NB4 (cell line): Measurements from ENCODE around the gene EDDM3A.
A peak's percentile ranks its signal among the peaks of the same experiment; 100 is the strongest.
"Not testable (repeated sequence)": the region's sequence is repeated elsewhere in the genome, so short reads cannot be mapped to it uniquely, and the experiment has no call there.

ENCODE experiments used
- DNase-seq: peaks from one replicate; pipeline ENCODE4 v3.0.0; 2010; ENCODE audit warnings: low read depth
- H3K4me3 ChIP-seq: one replicate; pipeline ENCODE4 v1.5.1; 2011; ENCODE audit warnings: mild to moderate bottlenecking, low read depth, low read length, moderate library complexity
- MYC ChIP-seq: IDR thresholded peaks from 2 replicates; pipeline ENCODE4 v1.6.1; 2011; ENCODE audit warnings: low read depth, low read length
- POLR2A ChIP-seq: IDR thresholded peaks from 2 replicates; pipeline ENCODE4 v1.6.1; 2011; ENCODE audit warnings: mild to moderate bottlenecking; ENCODE audit not compliant: insufficient read length; ENCODE audit errors: extremely low read depth
- TF ChIP-seq, protein P1 (sequence below): IDR thresholded peaks from one replicate; pipeline ENCODE4 v1.5.1; 2012; ENCODE audit warnings: low read depth, low read length
- TF ChIP-seq, protein P2 (sequence below): IDR thresholded peaks from 2 replicates; pipeline ENCODE4 v1.6.1; 2011; ENCODE audit warnings: low read depth, low read length

The EDDM3A gene

DNA sequence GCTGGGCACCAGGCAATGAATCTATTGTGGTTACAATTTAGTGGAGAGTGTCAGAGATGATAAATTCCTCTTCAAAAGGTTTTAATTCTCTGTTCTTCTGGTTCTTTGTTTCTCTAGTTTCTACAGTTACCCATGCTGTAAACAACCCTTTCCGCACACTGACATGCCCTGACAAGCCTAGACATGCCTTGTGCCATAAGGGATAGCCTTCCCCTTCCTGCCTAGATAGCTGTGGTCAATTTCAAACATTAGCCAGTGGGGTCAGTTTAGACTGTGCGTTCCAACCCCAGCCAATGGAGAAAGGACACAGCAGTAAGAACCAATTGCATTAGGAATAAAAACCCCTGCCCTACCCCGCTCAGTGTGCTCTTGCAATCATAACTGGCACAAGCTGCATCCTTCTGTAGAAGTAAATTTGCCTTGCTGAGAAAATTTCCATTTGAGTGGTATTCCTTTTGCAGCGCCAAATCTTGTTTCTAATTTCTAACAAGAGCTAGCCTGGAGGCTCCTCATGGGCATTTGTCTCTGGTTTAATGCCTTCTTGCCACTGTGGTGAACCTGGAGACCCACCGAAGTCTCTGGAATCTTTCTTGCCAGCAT lies 6.4 kb downstream of the EDDM3A start:
- TF ChIP-seq, protein P1, sequence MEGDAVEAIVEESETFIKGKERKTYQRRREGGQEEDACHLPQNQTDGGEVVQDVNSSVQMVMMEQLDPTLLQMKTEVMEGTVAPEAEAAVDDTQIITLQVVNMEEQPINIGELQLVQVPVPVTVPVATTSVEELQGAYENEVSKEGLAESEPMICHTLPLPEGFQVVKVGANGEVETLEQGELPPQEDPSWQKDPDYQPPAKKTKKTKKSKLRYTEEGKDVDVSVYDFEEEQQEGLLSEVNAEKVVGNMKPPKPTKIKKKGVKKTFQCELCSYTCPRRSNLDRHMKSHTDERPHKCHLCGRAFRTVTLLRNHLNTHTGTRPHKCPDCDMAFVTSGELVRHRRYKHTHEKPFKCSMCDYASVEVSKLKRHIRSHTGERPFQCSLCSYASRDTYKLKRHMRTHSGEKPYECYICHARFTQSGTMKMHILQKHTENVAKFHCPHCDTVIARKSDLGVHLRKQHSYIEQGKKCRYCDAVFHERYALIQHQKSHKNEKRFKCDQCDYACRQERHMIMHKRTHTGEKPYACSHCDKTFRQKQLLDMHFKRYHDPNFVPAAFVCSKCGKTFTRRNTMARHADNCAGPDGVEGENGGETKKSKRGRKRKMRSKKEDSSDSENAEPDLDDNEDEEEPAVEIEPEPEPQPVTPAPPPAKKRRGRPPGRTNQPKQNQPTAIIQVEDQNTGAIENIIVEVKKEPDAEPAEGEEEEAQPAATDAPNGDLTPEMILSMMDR = no peak
- TF ChIP-seq, protein P2, sequence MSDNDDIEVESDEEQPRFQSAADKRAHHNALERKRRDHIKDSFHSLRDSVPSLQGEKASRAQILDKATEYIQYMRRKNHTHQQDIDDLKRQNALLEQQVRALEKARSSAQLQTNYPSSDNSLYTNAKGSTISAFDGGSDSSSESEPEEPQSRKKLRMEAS = no peak
- TF ChIP-seq MYC (no peak), POLR2A (no peak)
- no peak for DNase-seq

DNA sequence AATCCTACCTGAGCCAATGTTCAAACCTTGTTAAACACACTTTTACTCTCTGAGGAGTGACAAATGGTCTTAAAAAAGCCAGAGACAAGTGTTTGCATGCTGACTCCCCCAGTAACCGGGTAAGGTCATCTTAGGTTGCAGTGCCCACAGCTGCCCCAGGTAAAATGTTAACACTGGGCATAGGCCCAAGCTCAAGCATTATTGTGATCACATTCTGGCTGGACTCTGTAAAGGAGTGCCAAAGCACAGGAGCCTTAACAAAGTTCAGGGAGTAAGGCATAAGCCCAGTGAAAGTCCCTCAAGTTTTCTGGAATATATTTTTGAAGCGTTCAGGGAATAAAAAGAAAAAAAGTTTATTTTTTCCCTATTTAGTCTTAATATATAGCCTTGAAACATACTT lies 8.6 kb downstream of the EDDM3A start:
- TF ChIP-seq POLR2A = no peak
- DNase-seq = no peak
- no peak overlapping the region for H3K4me3 ChIP-seq

More for the DNA sequence above, 6.4 kb downstream of the EDDM3A start:
- H3K4me3 ChIP-seq = no peak overlapping the region

DNA sequence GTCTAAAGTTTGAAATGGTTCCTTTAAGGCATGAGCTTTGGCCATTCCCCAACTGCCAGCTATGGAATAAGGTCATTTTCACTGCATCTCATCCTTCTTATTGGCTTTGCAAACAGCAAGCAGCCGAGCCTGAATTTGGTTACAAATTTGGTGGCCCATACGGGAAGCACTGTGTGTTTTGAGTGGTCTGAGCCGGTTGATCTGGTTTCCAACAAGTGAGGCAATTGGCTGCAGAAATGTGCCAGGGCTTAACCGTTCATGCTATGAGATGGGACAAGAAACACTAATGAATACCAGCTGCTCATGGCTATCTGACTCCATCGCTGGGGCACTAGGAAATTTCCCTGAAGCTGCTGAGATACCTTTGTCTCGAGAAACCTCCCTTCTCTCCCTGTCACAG lies 9.3 kb downstream of the EDDM3A start:
- TF ChIP-seq, protein P1 = no peak
- no peak for TF ChIP-seq POLR2A
- TF ChIP-seq MYC = no peak
- TF ChIP-seq, protein P2 = no peak
- no peak overlapping the region for H3K4me3 ChIP-seq
- no peak for DNase-seq

DNA sequence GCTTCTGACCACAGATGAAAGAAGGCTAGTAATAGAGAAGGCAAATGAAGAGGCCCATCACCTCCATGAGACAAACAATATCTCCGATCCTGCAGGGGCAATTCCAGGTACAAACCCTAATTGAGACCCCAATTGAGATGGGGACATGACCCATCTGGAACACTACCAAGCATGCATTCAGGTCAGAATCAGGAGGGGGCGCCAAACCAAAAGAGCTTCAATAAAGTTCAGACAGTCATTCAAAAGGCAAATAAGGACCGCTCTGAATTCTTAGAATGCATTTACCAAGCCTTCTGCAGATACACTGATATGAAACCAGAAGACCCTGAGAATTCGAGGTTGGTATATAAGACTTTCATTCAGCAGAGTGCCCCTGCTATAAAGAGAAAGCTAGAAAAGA lies 12.3 kb downstream of the EDDM3A start:
- TF ChIP-seq, protein P1 = peak; percentile 52
- TF ChIP-seq POLR2A = no peak
- peak; percentile 35 for DNase-seq
- H3K4me3 ChIP-seq = no peak overlapping the region

DNA sequence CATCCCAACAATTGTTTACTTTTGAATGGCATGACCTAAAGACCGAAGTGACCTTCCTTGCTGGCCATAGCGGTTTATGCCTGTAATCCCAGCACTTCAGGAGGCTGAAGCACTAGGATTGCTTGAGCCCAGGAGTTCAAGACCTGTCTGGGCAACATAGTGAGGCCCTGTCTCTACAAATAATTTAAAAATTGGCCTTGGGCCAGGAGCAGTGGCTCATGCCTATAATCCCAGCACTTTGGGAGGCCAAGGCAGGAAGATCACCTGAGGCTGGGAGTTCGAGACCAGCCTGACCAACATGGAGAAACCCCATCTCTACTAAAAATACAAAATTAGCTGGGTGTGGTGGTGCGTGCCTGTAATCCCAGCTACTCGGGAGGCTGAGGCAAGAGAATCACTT lies 13.8 kb downstream of the EDDM3A start:
- H3K4me3 ChIP-seq, DNase-seq: not testable (repeated sequence)

DNA sequence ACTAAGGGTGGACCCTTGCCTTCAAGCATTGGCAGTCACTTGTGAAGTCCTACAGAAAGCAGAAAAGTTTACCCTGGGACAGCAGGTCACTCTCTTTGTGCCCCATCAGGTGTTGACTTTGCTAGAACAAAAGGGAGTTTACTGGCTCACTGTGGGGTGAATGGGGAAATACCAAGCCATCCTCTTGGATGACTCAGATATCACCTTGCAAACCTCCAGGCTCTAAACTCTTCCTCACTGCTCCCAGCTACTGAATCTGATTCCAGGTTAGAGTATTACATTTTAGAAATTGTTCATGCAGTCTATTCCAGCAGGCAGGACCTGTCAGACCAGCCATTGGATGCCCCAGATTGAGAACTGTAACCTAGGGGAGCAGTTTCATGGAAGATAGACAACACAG lies 15.3 kb downstream of the EDDM3A start:
- no peak for TF ChIP-seq MYC
- no peak for TF ChIP-seq POLR2A
- TF ChIP-seq, protein P1 = no peak
- TF ChIP-seq, protein P2 = no peak
- no peak for DNase-seq
- H3K4me3 ChIP-seq = no peak overlapping the region

DNA sequence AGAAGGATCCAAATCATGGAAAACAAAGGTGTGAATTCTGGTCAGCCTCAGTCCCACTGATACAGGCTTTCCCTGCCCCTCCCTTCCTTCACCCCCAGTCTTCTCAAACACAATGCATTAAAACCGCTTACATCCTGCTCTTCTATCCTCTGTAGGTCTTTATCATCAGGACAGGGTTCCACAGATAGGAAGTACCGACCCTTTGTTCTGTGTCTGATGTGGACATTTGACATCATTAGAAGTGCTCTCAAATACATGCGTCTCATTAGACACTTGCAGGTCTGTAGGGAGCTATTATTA lies 22.9 kb downstream of the EDDM3A start:
- no peak overlapping the region for H3K4me3 ChIP-seq
- TF ChIP-seq MYC (no peak), POLR2A (no peak)
- TF ChIP-seq, protein P1 = no peak
- TF ChIP-seq, protein P2 = no peak
- DNase-seq = no peak
